Stimulated activated CD4-positive, alpha-beta T cell treated with anti-CD3 and anti-CD28 coated beads, Interleukin-2, amount 100 ng/mL, for 24 hours (primary cell): ENCODE results near the gene FOXI3.
"Not testable (repeated sequence)": the region's sequence is repeated elsewhere in the genome, so short reads cannot be mapped to it uniquely, and the experiment has no call there.

Source experiments
- DNase-seq, 2 donors: peaks; one replicate each; pipeline ENCODE4 v3.0.0-alpha.2; 2020

FOXI3 gene

DNA sequence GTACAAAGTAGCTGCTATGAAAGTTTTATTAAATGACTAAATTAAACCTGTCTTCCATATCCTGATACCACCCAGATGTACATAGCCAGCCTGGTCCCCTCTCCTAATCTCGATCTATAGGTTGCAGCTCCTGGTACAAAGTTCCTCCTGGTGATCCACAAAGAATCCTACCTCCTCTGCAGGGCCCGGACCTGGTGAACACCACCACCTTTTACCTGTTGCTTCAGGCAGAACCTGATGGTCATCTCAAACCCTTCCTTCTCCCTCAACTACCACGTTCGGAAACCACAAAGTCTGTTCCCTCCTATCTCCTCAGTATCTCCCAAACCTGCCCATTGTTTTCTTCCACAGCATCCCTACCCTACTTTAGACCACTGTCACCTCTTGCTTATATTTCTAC lies 15.5 kb downstream of the FOXI3 start:
- no peak for DNase-seq

DNA sequence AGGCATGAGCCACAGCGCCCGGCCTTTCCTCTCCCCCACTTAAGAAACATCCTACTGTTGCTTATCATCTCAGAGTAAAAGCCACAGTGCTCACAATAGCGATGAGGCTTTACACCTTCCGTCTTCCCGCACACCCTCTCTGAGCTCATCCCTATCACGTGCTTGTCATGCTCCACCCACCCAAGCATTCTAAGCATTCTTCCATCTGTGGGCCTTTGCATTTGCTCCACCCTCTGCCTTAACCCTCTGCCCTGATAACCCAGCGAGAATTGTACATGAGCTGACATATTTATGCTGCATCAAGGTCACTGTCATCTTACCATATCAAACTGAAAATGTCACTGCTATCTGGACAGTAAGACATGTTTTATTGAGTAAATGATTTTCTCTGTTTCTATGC lies 22.6 kb downstream of the FOXI3 start:
- DNase-seq, result no peak

DNA sequence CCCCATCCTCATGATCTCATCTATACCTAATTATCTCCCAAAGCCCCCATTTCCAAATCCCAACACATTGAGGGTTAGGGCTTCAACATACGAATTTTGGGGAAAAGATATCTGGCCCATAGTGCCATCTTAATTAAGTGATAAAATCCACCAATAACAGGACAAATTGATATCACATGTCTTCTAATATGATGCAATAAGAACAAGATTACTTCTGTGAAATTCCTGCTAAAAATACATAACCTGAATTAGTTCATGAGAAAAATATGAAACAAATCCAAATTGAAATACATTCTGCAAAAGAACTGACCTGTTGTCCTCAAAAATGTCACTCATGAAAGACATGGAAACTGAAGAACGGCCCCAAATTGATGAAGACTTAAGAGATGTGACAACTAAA lies 28.8 kb downstream of the FOXI3 start:
- no peak for DNase-seq

DNA sequence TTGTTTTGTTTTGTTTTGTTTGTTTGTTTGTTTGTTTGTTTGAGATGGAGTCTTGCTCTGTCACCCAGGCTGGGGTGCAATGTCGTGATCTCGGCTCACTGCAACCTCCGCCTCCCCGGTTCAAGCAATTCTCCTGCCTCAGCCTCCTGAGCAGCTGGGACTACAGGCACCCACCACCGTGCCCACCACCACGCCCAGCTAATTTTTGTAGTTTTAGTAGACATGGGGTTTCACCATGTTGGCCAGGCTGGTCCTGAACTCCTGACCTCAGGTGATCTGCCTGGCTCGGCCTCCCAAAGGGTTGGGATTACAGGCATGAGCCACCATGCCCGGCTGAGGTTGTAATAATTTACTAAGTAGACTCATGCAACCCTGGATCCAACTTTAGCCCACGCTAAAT lies 33.4 kb downstream of the FOXI3 start:
- not testable (repeated sequence) for DNase-seq

DNA sequence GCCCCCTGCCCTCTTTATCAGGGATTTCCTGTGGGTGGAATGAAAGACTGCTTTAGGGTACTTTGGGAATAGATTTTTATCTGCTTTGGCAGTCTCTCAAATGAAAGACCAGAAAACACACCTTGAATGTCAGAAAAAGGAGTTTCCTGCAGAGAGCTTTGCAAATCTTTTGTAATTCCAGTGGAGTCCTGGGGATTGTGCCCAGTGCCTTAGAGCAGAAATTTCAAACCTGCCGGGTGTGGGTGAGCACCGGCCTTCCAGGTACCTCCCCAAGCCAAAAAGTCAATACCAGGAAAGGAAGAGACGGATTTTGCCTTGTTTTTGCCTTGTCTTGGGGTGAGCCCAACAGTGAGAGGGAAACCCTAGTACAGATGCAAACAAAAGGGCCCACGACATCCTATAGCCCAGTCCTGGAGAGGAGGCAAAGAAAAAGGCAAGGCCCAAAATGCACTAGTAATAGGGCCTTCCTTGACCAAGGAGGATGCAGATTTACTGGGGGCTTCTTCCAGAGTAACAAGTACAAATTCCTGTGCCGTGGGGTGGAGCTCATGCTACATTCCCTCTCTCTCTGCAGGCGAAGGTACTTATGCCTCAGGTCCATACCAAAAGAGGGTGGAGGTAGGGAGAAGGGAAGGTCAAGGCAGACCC lies 36.4 kb downstream of the FOXI3 start:
- DNase-seq, result no peak

DNA sequence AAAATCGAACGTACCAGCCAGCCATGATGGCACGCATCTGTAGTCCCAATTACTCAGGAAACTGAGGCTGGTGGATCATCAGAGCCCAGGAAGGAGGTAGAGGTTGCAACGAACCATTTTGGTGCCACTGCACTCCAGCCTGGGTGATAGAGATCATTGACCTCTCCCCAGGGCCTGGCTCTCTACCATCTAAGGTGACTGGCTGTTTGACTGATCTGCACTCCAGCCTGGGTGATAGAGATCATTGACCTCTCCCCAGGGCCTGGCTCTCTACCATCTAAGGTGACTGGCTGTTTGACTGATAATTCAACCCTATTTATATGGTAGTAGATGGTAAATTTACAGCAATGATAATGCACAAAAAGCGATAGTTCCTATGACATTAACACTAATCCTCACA lies 43.6 kb downstream of the FOXI3 start:
- not testable (repeated sequence) for DNase-seq

DNA sequence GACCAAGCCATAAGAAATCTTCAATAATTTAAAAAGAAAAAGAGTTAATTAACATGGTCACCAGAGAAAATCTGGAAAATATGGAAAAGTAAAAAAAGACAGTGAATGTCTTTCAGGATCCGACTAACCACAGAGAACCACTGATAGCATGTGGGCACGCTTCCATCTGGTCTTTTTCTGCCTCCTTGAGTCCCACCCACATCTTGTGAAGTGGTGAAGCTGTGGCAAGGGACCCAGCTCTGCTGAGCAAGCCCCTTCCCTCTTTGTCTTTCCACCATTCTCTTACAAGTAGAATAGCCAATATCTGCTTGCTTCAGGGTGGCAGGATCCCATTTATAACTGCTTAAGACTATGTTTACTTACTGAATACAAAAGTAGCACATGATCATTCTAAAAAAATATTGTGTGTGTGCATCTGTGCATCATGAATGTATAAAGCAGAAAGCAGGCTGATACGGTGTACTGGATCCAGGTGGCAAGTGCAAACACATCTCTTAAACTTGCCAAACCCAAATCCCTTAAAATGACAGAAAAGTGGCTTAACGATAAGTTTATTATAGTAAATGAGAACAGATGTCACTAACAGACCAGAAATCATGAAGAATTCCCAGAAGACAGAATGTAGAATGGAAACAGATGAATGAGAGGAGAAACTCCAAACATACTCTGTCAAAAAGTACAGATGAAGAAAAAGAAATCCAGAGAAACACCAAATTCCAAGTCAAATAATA lies 52.3 kb downstream of the FOXI3 start:
- no peak for DNase-seq

DNA sequence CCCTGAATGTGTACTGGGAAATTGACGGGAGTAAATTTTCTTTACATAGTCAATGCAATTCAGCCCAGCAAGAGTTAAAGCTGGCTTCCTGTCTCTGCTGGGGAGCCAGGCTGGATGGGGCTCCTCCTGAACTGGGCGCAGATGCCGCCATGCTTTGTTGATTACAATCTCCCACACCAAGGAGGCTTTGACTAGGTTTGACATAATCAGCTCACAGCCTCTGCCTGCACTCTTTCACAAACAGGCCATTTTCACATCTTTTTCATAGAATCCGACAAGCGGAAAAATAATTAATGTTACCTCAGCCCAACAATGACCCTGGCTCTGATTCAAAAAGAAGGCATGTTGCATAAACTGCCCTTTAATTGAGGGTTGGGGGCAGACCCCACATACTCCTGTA lies 54.3 kb downstream of the FOXI3 start:
- DNase-seq, result no peak
